ENCODE data around the gene CREB5. TPM values are rescaled to one million over a fixed set of nuclear protein-coding genes. Genes with fewer than 3 reads are reported as not detected.

The CREB5 gene
- total RNA-seq, 4 donors from 2014 or later: 6.6 to 18.6 (median 12.6) TPM

DNA sequence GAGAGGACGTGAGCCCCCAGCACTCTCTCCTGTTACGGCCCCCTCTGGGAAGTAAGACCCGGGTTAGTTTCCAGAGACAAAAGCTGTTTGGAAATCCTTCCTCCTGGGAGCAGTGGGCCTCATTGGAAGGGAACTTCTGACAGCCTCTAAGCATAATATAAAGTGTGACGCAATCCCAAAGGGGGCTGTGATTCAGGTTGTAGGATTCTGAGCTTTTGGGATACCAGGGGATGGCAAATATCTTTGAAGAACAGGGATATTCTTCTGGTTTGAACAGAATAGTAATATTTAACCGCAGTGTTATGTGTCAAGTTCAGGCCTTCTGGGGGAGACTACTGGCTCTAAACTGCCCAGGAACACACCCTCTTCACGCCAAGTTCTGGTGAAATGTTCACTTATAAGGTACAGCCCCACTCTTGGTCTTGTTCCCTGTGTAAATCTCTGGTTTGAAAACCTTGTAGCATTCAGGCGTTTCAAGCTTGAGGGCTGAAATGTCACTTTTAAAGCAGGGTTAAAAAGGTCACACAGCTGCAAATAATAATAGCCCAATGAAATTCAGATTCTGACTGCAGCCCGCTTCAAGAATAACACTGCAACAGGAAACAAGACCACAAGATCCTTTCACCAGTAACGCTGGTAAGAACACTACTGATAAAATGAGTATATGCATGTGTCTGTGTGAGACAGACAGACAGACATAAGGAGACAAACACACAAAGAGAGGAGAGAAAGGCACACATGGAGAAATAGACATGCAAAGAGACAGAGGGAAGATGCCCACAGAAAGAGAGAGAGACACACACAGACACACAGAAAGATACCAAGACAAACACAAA is 69.0 kb downstream of the CREB5 start:
- TF ChIP-seq EP300 (IDR thresholded peaks at IDR 0.05) (no peak), POLR2AphosphoS5 (IDR thresholded peaks at IDR 0.05) (no peak), POLR2A (IDR thresholded peaks at IDR 0.05; ENCODE audit: low read depth) (no peak)
- TF ChIP-seq, protein P1, sequence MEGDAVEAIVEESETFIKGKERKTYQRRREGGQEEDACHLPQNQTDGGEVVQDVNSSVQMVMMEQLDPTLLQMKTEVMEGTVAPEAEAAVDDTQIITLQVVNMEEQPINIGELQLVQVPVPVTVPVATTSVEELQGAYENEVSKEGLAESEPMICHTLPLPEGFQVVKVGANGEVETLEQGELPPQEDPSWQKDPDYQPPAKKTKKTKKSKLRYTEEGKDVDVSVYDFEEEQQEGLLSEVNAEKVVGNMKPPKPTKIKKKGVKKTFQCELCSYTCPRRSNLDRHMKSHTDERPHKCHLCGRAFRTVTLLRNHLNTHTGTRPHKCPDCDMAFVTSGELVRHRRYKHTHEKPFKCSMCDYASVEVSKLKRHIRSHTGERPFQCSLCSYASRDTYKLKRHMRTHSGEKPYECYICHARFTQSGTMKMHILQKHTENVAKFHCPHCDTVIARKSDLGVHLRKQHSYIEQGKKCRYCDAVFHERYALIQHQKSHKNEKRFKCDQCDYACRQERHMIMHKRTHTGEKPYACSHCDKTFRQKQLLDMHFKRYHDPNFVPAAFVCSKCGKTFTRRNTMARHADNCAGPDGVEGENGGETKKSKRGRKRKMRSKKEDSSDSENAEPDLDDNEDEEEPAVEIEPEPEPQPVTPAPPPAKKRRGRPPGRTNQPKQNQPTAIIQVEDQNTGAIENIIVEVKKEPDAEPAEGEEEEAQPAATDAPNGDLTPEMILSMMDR (IDR thresholded peaks at IDR 0.05): no peak
- Histone ChIP-seq H3K4me1 (peaks cover 0 to 4% (median 0%) of the 10 kb centered on the region in 4 donors), H3K4me3 (no peak overlapping the region), H3K9me3 (no peaks in the 10 kb centered on the region), H3K27me3 (no peaks in the 10 kb centered on the region), H3K36me3 (no peaks in the 10 kb centered on the region), H3K27ac (replicated peaks in 1 of 4) (no peak overlapping the region)
- no peak for DNase-seq (ENCODE audit: extremely low spot score)
- 73% methylated on average over 9 of the region's 9 CpGs for WGBS
- intact Hi-C loops (cut with DNase I): no loop called here

DNA sequence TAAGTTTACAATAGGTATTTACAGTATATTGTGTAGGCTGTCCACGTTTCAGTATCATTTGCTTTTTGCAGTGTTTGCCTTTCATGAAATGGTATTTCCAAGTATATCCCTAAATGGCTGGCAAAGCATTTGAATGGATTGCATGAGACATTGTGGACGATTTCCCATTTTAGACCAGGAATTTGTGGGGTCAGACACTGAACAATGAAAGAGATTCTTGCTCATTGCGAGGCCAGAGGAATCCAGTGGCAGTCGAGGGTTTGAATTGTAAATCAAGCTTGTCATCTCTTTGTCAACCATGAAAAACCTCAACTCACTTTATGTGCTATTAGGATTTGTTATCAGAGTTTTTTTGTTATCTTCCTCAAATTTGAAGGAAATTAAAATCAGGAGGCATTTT is 70.8 kb downstream of the CREB5 start:
- WGBS: 74% methylated on average over 4 of the region's 4 CpGs
- H3K36me3 ChIP-seq: no peaks in the 10 kb centered on the region
- DNase-seq (ENCODE audit: extremely low spot score): no peak
- intact Hi-C loops (cut with DNase I): no loop called here
- no peak overlapping the region for H3K27ac ChIP-seq (replicated peaks in 1 of 4)
- H3K4me3 ChIP-seq: no peak overlapping the region
- H3K27me3 ChIP-seq: no peaks in the 10 kb centered on the region
- H3K9me3 ChIP-seq: no peaks in the 10 kb centered on the region
- no peak for TF ChIP-seq POLR2AphosphoS5 (IDR thresholded peaks at IDR 0.05)
- TF ChIP-seq POLR2A (IDR thresholded peaks at IDR 0.05; ENCODE audit: low read depth): no peak
- TF ChIP-seq, protein P1 (IDR thresholded peaks at IDR 0.05): no peak
- no peak for TF ChIP-seq EP300 (IDR thresholded peaks at IDR 0.05)
- peaks cover 0 to 4% (median 1%) of the 10 kb centered on the region in 4 donors for H3K4me1 ChIP-seq

DNA sequence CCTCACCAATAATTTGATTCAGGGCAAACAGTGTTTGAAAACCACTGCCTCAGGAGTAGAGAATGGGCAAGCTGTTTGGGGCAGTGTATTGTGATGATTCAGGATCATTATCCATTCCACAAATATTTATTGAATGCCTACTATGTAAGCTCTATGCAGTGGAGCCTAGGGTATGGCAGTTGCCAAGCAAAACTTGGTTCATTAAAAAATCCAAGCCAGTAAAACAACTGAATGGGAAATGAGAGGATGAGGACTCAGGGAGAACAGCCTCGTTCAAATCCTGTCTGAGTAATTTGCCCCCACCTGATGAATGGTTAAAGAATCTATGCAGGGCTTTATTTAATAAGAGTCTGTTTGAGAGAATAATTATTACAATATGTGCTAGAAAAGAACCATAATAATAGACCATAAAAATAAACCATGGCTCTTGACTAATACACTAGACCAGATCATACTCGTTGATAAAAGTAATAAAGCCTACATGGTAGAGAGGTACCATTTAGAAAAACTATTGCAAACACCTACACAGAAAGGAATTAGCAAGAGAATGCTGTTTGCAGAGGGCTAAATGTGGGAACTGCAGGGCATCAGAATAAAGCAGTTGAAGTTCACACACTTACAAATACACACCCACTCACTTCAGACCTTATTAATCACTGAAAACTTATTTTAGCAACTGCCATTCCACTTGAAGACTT is 71.7 kb downstream of the CREB5 start:
- Histone ChIP-seq H3K4me1 (peaks cover 0 to 6% (median 2%) of the 10 kb centered on the region in 4 donors), H3K36me3 (no peaks in the 10 kb centered on the region), H3K9me3 (no peaks in the 10 kb centered on the region), H3K4me3 (no peak overlapping the region), H3K27ac (replicated peaks in 1 of 4) (no peak overlapping the region), H3K27me3 (no peaks in the 10 kb centered on the region)
- no peak for DNase-seq (ENCODE audit: extremely low spot score)
- intact Hi-C loops (cut with DNase I): no loop called here
- TF ChIP-seq POLR2A (IDR thresholded peaks at IDR 0.05; ENCODE audit: low read depth) (no peak), POLR2AphosphoS5 (IDR thresholded peaks at IDR 0.05) (no peak), EP300 (IDR thresholded peaks at IDR 0.05) (no peak)
- TF ChIP-seq, protein P1 (IDR thresholded peaks at IDR 0.05): no peak
- 64% methylated on average over 2 of the region's 2 CpGs for whole genome bisulfite sequencing

DNA sequence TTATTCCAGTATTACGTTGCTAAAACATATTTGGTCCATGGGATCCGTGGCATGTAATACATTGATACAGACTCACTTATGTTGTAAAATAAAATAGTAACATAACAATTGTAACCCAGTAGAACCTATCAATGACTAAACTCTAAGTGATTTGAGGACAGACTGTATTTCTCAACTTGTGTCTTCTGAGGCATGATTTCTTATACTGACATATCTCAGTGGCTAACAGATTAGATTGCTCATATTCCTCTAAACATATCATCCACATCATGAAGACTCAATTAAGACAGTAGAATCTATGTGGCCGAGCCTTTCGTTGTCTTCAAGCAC is 72.3 kb downstream of the CREB5 start:
- intact Hi-C loops (cut with DNase I): no loop called here
- TF ChIP-seq EP300 (IDR thresholded peaks at IDR 0.05) (no peak), POLR2AphosphoS5 (IDR thresholded peaks at IDR 0.05) (no peak), POLR2A (IDR thresholded peaks at IDR 0.05; ENCODE audit: low read depth) (no peak)
- TF ChIP-seq, protein P1 (IDR thresholded peaks at IDR 0.05): no peak
- 83% methylated on average over 4 of the region's 4 CpGs for WGBS
- no peak for DNase-seq (ENCODE audit: extremely low spot score)
- no peak overlapping the region for H3K4me3 ChIP-seq
- H3K36me3 ChIP-seq: no peaks in the 10 kb centered on the region
- H3K27ac ChIP-seq (replicated peaks in 1 of 4): no peak overlapping the region
- H3K9me3 ChIP-seq: no peaks in the 10 kb centered on the region
- H3K27me3 ChIP-seq: no peaks in the 10 kb centered on the region
- H3K4me1 ChIP-seq: peaks cover 0 to 6% (median 2%) of the 10 kb centered on the region in 4 donors

Measured in esophagus muscularis mucosa (tissue), 4 donors.